Activated CD4-positive, alpha-beta T cell treated with anti-CD3 and anti-CD28 coated beads, Interleukin-2, Interleukin-6, amounts not matched to agents 100 ng/mL and 50 ng/mL, durations not matched to agents 16 hours and 8 hours (primary cell): ENCODE results near the gene R3HDM2.
A peak's percentile ranks its signal among the peaks of the same experiment; 100 is the strongest.
"Not testable (repeated sequence)": the region's sequence is repeated elsewhere in the genome, so short reads cannot be mapped to it uniquely, and the experiment has no call there.

Experiments used
- DNase-seq: peaks from one replicate; pipeline ENCODE4 v3.0.0-alpha.2; 2020

Gene R3HDM2

DNA sequence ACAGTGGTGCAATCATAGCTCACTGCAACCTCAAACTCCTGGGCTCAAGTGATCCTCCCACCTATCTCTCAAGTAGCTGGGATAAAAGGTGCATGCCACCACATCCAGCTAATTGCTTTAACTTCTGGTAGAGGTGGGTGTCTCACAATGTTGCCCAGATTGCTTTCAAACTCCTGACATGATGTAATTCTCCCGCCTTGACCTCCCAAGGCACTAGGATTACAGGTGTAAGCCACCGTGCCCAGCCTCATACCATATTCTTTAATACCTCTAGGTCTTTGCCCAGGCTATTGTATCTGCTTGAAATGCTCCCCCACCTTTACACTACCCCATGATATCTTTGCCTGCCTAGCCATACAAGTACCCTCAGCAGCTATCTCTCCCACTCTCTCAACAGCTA is 11.3 kb downstream of the R3HDM2 start:
- DNase-seq: no peak

DNA sequence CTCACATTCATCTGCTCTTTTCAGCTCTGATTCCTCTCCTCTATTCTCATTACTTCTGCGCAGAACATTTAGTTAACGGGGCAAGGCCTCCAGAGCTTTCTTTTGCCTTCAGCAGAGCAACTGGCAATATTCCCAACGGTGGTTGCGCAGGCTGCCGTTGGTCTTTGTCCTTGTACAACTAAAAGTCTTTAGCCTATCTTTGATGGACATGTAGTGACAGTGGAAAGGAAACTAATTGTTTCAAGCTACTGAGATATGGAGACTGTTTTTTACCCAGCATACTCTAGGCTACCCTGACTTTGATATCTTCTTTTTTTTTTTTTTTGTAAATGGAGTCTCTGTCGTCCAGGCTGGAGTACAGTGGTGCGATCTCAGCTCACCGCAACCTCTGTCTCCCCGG is 12.6 kb downstream of the R3HDM2 start:
- no peak for DNase-seq

- DNase-seq: no peak
These were observed 14.5 kb downstream of the R3HDM2 start for GRCh38 chr12:57416039-57416996.

- no peak for DNase-seq
These were observed 15.8 kb downstream of the R3HDM2 start for GRCh38 chr12:57415088-57415487.

DNA sequence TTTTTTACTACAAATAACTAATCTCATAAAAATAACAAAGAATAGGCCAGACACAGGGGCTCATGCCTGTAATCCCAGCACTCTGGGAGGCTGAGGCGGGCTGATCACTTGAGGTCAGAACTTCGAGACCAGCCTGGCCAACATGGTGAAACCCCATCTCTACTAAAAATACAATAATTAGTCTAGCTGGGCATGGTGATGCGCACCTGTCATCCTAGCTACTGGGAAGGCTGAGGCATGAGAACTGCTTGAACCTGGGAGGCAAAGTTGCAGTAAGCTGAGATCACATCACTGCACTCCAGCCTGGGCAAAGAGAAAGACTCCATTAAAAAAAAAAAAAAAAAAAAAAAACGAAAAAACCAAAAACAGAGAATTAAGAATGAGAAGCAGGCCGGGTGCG is 16.7 kb downstream of the R3HDM2 start:
- DNase-seq: not testable (repeated sequence)

DNA sequence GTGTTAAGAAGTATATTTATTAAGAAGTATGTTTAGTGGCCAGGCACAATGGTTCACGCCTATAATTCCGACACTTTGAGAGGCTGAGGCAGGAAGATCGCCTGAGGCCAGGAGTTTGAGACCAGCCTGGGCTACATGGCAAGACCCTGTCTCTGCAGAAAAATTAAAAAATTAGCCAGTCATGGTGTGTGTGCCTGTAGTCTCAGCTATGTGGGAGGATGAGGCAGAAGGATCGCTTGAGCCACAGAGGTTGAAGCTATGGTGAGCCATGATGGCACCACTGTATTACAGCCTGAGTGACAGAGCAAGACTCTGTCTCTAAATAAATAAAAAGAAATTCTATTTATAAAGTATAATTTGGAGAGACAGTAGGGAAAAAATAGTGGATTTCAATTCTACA is 20.3 kb downstream of the R3HDM2 start:
- DNase-seq: no peak

- DNase-seq: peak; percentile 22
These were observed 25.7 kb downstream of the R3HDM2 start for GRCh38 chr12:57404966-57405640.

GRCh38 chr12:57402156-57402555 is 28.7 kb downstream of the R3HDM2 start:
- DNase-seq: not testable (repeated sequence)

GRCh38 chr12:57401165-57401564 is 29.7 kb downstream of the R3HDM2 start:
- DNase-seq: no peak

- DNase-seq: not testable (repeated sequence)
These were observed 31.0 kb downstream of the R3HDM2 start for GRCh38 chr12:57399718-57400463.

GRCh38 chr12:57397441-57397840 is 33.4 kb downstream of the R3HDM2 start:
- no peak for DNase-seq

- no peak for DNase-seq
These were observed 35.7 kb downstream of the R3HDM2 start for GRCh38 chr12:57395121-57395520.

- no peak for DNase-seq
These were observed 40.7 kb downstream of the R3HDM2 start for GRCh38 chr12:57390174-57390573.

- DNase-seq: no peak
These were observed 41.8 kb downstream of the R3HDM2 start for GRCh38 chr12:57389033-57389432.

DNA sequence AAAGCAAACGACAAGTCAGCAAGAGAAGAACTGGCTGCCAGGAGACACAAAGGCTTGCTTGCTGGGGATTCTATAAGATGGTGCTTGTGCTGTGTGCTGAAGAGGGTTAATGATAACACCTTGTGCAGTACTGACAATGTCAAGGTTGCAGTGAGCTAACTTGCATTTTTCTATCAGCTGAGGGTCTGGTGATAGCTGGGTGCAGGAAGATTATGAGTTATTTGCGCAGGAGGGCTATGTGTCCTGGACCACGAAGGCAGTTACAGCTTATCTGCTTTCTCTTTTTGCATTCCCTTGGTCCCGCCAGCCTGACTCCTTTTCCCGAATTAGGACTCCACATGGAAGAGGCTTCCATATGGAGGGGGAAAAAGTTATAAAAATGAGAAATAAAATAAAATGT is 42.4 kb downstream of the R3HDM2 start:
- DNase-seq: no peak

GRCh38 chr12:57386187-57386720 is 44.6 kb downstream of the R3HDM2 start:
- no peak for DNase-seq

DNA sequence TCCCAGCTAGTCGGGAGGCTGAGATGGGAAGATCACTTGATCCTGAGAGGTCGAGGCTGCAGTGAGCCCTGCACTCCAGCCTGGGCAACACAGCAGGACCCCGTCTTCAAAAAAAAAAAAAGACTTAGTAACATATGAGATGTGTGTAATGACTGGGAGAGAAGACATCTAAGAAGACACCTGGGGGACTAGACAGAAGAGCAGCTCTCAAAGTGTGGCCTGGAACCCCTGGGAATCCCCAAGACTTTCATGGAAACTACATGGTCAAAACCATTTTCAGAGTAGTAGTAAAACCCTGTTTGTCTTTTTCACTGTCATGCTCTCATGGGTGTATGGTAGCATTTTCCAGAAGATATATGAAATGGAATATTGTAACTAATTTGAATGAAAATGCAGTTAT is 45.3 kb downstream of the R3HDM2 start:
- DNase-seq: no peak

DNA sequence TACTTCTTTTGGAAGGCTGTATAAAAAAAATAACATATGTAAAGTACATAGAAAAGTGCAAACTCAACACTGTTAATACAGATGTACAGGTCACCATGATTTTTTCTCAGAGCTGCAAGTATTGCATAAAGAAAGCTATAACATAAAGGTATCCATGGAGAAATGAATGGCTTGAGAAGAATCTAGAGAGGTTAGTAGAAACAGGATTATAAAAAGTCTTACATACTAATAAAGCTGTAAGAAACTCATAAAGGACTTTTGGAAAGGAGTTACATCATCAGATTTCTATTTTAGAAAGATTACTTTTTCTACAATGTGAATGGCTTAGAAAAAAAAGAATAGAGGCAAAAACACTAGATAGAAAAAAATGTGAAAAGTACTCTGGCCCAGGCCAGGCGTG is 46.4 kb downstream of the R3HDM2 start:
- no peak for DNase-seq

GRCh38 chr12:57381693-57382220 is 49.1 kb downstream of the R3HDM2 start:
- no peak for DNase-seq

DNA sequence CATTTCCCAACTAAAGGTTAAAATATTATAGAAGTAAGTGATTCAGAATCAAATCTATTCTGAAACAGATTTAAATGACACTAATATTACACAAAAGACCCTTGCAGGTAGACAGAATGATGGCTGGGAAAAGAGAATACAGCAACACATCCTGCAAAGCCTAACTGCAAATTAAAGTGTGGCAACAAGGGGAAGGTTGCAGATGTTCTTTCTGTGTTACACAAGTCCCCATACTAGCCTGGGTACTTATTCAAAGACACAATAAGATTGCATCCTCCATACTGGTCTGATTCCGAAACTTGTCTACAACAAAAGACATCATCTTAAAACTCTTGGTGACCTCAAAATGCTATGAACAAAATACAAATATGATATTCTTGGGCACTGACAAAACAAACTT is 50.5 kb downstream of the R3HDM2 start:
- DNase-seq: no peak

GRCh38 chr12:57377103-57377840 is 53.6 kb downstream of the R3HDM2 start:
- no peak for DNase-seq

DNA sequence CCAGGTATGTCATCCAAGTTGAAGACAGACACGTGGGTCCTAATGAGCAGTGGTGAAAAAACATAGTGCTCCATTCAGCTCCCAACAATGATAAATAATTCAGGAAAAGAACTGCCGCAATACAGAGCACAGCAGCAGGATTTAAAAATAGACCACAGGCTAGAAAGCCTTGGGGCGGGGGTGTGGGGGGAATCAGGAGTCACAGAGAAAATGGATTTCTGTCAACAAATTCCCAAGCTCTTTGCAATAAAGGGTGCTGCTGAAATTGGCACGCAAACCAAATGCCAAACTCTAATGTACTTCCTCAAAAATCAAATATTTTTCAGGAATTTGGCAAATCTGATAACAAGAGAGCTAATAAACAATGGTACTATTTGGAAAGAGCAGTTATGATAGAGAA is 58.6 kb downstream of the R3HDM2 start:
- DNase-seq: no peak
